ENCODE measurements around the gene TAOK1.

DNA sequence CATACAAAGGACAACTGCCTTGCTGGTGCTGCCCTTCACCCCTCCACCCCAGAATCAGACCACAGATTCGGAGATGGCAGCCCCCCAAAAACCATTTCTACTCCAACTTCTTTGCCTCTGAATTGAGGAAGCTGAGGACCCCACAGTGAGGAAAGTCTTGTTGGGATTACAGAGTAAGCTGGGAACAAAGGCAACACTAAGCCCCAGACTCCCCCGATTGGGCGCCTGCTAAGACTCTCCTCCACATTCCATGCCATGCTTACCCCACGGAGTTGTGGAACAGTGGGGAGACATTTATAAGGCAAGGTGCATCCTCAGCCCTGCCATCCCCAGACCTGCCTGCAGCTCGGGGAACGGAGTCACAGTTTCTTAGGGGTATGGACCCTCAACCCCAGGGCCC is 197.4 kb downstream of the TAOK1 start:
- TF ChIP-seq, protein P1, sequence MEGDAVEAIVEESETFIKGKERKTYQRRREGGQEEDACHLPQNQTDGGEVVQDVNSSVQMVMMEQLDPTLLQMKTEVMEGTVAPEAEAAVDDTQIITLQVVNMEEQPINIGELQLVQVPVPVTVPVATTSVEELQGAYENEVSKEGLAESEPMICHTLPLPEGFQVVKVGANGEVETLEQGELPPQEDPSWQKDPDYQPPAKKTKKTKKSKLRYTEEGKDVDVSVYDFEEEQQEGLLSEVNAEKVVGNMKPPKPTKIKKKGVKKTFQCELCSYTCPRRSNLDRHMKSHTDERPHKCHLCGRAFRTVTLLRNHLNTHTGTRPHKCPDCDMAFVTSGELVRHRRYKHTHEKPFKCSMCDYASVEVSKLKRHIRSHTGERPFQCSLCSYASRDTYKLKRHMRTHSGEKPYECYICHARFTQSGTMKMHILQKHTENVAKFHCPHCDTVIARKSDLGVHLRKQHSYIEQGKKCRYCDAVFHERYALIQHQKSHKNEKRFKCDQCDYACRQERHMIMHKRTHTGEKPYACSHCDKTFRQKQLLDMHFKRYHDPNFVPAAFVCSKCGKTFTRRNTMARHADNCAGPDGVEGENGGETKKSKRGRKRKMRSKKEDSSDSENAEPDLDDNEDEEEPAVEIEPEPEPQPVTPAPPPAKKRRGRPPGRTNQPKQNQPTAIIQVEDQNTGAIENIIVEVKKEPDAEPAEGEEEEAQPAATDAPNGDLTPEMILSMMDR (IDR thresholded peaks at IDR 0.05), result no peak
- TF ChIP-seq EZH2 (IDR thresholded peaks at IDR 0.05; ENCODE audit: borderline replicate concordance, insufficient read depth, low read depth, low read length, poor library complexity, severe bottlenecking), result no peak

Data from B cell (primary cell).